SU-DHL-6 (cell line): ENCODE results near the gene PLEKHA8.

Experiments used
- H2AFZ ChIP-seq: fragments of 200-600 bp; sonication (generic); 2 replicates; pipeline ENCODE4 v1.6.1; 2014; ENCODE audit warnings: low read depth, mild to moderate bottlenecking, moderate library complexity, mixed read lengths, antibody characterized with exemption, low read length; ENCODE audit not compliant: severe bottlenecking
- H3F3A ChIP-seq: fragments of 200-600 bp; shearing (Covaris generic); 2 replicates; pipeline ENCODE4 v1.6.0; 2016; ENCODE audit warnings: antibody characterized with exemption, mild to moderate bottlenecking; ENCODE audit not compliant: insufficient read depth
- H3K27ac ChIP-seq: fragments of 200-600 bp; sonication (generic); 2 replicates; pipeline ENCODE4 v1.5.1; 2016; ENCODE audit warnings: low read depth, mild to moderate bottlenecking, low read length, moderate library complexity, mixed read lengths
- H3K27me3 ChIP-seq: fragments of 200-600 bp; sonication (generic), shearing (Covaris generic); 2 replicates; pipeline ENCODE4 v1.6.0; 2014; ENCODE audit warnings: mild to moderate bottlenecking, low read length
- H3K36me3 ChIP-seq: fragments of 200-600 bp; sonication (generic); 2 replicates; pipeline ENCODE4 v1.6.1; 2014; ENCODE audit warnings: mild to moderate bottlenecking, low read length, mixed read lengths
- H3K4me2 ChIP-seq: fragments of 300-600, 200-600 bp; shearing (Covaris generic), sonication (generic); 2 replicates; pipeline ENCODE4 v1.6.0; 2014; ENCODE audit warnings: low read length, low read depth, mild to moderate bottlenecking; ENCODE audit not compliant: poor library complexity, severe bottlenecking
- H3K4me3 ChIP-seq: fragments of 200-600 bp; sonication (generic); 2 replicates; pipeline ENCODE4 v1.5.1; 2014; ENCODE audit warnings: antibody characterized with exemption, low read length, mild to moderate bottlenecking, mixed read lengths; ENCODE audit not compliant: insufficient read depth, poor library complexity, severe bottlenecking
- H3K79me2 ChIP-seq: fragments of 200-600 bp; sonication (generic); 2 replicates; pipeline ENCODE4 v1.6.1; 2014; ENCODE audit warnings: mild to moderate bottlenecking, low read length, moderate library complexity; ENCODE audit not compliant: insufficient read depth
- H3K9ac ChIP-seq: fragments of 200-600 bp; sonication (generic); 2 replicates; pipeline ENCODE4 v1.7.0; 2014; ENCODE audit warnings: mild to moderate bottlenecking, low read length
- H3K9me2 ChIP-seq: fragments of 200-600 bp; sonication (generic); replicated peaks from 2 replicates; pipeline ENCODE4 v1.6.1; 2014; ENCODE audit warnings: low read length; ENCODE audit not compliant: insufficient read depth
- H3K9me3 ChIP-seq: fragments of 200-600 bp; sonication (generic); 2 replicates; pipeline ENCODE4 v1.6.1; 2014; ENCODE audit warnings: low read length, mixed read lengths; ENCODE audit not compliant: insufficient read depth
- H4K20me1 ChIP-seq: fragments of 200-600 bp; sonication (generic); 2 replicates; pipeline ENCODE4 v1.6.1; 2014; ENCODE audit warnings: low read depth, mild to moderate bottlenecking, antibody characterized with exemption, low read length, moderate library complexity, mixed read lengths
- EZH2phosphoT487 ChIP-seq: fragments of 200-600 bp; sonication (generic), shearing (Covaris generic); conservative IDR thresholded peaks from 2 replicates; pipeline ENCODE4 v1.6.1; 2018; ENCODE audit warnings: mild to moderate bottlenecking, antibody characterized with exemption, low read length, moderate library complexity, mixed read lengths
- TF ChIP-seq, protein P1 (sequence below): fragments of 200-600 bp; sonication (generic); IDR thresholded peaks from one replicate; pipeline ENCODE4 v1.5.1; 2017; ENCODE audit warnings: antibody characterized with exemption, mild to moderate bottlenecking, low read length, moderate library complexity; ENCODE audit not compliant: insufficient read depth, poor library complexity, severe bottlenecking

Gene PLEKHA8

DNA sequence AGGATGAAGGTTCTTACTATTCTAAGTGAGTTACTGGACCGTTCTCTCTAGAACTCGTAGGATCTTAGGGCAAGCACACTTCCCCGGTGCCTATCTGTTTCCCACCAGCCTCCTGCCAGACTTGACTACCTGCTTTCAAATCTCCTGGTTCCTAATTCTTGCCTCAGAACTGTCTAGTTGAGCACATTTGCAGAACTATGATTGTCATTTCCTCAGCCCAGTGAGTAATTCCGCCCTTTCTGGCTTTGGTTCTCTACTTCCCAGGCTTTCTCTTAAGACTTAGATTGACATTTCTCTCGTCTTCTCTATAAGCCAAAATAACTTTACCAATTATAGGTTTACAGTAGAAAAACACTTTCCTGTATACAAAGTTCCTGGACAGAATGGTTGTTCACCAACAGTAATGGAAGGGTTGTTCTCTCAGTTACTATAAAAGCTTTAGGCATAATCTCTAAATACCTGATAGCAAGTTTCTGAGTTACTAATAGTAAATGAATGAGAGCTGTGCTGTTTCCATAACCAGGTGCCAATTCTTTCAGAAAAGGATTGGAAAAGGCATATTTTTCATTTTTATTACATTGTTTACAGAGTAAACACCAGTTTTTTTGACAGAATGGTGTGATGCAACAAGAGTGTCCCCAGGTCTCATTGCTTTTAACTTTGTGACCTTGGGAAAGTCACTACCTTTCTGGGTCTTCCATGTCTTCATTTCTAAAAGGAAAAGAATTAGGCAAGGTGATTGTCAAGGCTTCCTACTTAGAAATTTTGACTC is 41.1 kb downstream of the PLEKHA8 start:
- no peak overlapping the region for H3K4me2 ChIP-seq
- no peak overlapping the region for H3K9ac ChIP-seq
- H3F3A ChIP-seq, result no peaks in the 10 kb centered on the region
- no peak overlapping the region for H3K27ac ChIP-seq
- H3K9me3 ChIP-seq, result no peaks in the 10 kb centered on the region
- TF ChIP-seq, protein P1, sequence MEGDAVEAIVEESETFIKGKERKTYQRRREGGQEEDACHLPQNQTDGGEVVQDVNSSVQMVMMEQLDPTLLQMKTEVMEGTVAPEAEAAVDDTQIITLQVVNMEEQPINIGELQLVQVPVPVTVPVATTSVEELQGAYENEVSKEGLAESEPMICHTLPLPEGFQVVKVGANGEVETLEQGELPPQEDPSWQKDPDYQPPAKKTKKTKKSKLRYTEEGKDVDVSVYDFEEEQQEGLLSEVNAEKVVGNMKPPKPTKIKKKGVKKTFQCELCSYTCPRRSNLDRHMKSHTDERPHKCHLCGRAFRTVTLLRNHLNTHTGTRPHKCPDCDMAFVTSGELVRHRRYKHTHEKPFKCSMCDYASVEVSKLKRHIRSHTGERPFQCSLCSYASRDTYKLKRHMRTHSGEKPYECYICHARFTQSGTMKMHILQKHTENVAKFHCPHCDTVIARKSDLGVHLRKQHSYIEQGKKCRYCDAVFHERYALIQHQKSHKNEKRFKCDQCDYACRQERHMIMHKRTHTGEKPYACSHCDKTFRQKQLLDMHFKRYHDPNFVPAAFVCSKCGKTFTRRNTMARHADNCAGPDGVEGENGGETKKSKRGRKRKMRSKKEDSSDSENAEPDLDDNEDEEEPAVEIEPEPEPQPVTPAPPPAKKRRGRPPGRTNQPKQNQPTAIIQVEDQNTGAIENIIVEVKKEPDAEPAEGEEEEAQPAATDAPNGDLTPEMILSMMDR, result no peak
- no peak for TF ChIP-seq EZH2phosphoT487
- H3K27me3 ChIP-seq, result no peaks in the 10 kb centered on the region
- no peak overlapping the region for H2AFZ ChIP-seq
- no peaks in the 10 kb centered on the region for H4K20me1 ChIP-seq
- H3K36me3 ChIP-seq, result no peaks in the 10 kb centered on the region
- H3K4me3 ChIP-seq, result no peak overlapping the region
- no peaks in the 10 kb centered on the region for H3K9me2 ChIP-seq
- H3K79me2 ChIP-seq, result no peaks in the 10 kb centered on the region

DNA sequence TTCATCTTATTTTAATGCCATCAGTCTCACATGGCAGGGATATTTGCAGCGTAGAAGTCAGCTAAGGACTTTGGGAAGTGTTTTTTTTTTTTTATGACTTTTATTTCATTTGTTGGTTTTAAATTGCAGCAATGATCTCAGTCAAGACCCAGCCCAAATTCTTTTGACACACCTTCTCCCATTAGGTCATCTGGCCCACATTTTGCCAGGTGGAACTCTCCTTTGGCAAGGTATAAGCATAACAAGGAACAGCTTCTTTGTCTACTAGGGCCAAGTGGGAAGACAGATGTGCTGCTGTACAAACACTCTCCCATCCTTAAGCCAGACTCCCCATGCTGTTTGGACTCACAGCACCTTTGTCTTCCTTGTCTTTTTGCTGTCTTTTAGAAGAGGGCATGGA is 41.8 kb downstream of the PLEKHA8 start:
- H3F3A ChIP-seq, result no peaks in the 10 kb centered on the region

DNA sequence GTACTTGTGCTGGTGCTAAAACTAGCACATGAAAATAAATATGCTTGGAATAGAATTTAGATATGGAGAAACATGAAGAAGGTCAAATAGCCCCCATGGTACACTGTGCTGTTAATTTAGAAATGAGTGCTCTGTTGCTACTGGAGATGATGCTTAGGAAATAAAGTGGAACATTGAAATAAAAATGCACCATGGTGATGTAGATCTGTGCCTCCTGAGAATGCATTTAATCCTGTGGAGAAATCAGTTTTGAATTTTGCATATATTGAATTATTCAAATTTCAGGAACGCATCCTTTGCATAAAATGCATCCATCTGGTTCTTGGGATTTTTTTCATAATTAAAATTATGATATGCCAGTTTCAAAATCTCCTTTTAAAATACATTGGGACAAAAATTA is 44.5 kb downstream of the PLEKHA8 start:
- no peak overlapping the region for H2AFZ ChIP-seq
- H3K9me3 ChIP-seq, result no peaks in the 10 kb centered on the region
- H3K9ac ChIP-seq, result no peak overlapping the region
- no peaks in the 10 kb centered on the region for H3K9me2 ChIP-seq
- H4K20me1 ChIP-seq, result no peaks in the 10 kb centered on the region
- H3K4me2 ChIP-seq, result no peak overlapping the region
- no peaks in the 10 kb centered on the region for H3K27me3 ChIP-seq
- no peak overlapping the region for H3K4me3 ChIP-seq
- H3F3A ChIP-seq, result no peaks in the 10 kb centered on the region
- TF ChIP-seq, protein P1, result no peak
- TF ChIP-seq EZH2phosphoT487, result no peak
- no peaks in the 10 kb centered on the region for H3K36me3 ChIP-seq
- H3K27ac ChIP-seq, result no peak overlapping the region
- H3K79me2 ChIP-seq, result no peaks in the 10 kb centered on the region

More for the DNA sequence above, 41.8 kb downstream of the PLEKHA8 start:
- Histone ChIP-seq H3K27me3 (no peaks in the 10 kb centered on the region), H2AFZ (no peak overlapping the region), H3K79me2 (no peaks in the 10 kb centered on the region), H3K4me3 (no peak overlapping the region), H3K9ac (no peak overlapping the region), H3K36me3 (no peaks in the 10 kb centered on the region), H3K4me2 (no peak overlapping the region), H3K9me2 (no peaks in the 10 kb centered on the region), H3K27ac (no peak overlapping the region), H3K9me3 (no peaks in the 10 kb centered on the region), H4K20me1 (no peaks in the 10 kb centered on the region)
- TF ChIP-seq, protein P1, result no peak
- no peak for TF ChIP-seq EZH2phosphoT487
